ENCODE measurements around the gene SLC25A12.
A peak's percentile ranks its signal among the peaks of the same experiment; 100 is the strongest.
"Not testable (repeated sequence)": the region's sequence is repeated elsewhere in the genome, so short reads cannot be mapped to it uniquely, and the experiment has no call there.

Gene SLC25A12

GRCh38 chr2:171893824-171894611 is at the start of gene SLC25A12:
TSS of gene SLC25A12 (minus strand) at chr2:171894244. CDS start at chr2:171894214, 30 bp downstream.
- DNase-seq, result peak; percentile 64

GRCh38 chr2:171941316-171941699 is 47.3 kb upstream of the SLC25A12 start:
- no peak for DNase-seq

GRCh38 chr2:171939743-171940071 is 45.7 kb upstream of the SLC25A12 start:
- DNase-seq, result no peak

GRCh38 chr2:171939058-171939742 is 45.2 kb upstream of the SLC25A12 start:
- no peak for DNase-seq

- DNase-seq, result no peak
Measured at GRCh38 chr2:171930385-171930784, 36.3 kb upstream of the SLC25A12 start.

GRCh38 chr2:171924170-171924942 is 30.3 kb upstream of the SLC25A12 start:
- DNase-seq, result no peak

GRCh38 chr2:171923206-171923605 is 29.2 kb upstream of the SLC25A12 start:
- DNase-seq, result no peak

- DNase-seq, result peak; percentile 98
Measured at GRCh38 chr2:171922230-171923022, 28.4 kb upstream of the SLC25A12 start, which contains the start of gene HAT1. TSS of gene HAT1 (plus strand) at chr2:171922461. CDS start at chr2:171922501, 40 bp downstream.

GRCh38 chr2:171921970-171922229 is 27.9 kb upstream of the SLC25A12 start:
- no peak for DNase-seq

- no peak for DNase-seq
Measured at GRCh38 chr2:171919453-171919852, 25.4 kb upstream of the SLC25A12 start.

- DNase-seq, result no peak
Measured at GRCh38 chr2:171913517-171913916, 19.5 kb upstream of the SLC25A12 start.

GRCh38 chr2:171910494-171910893 is 16.4 kb upstream of the SLC25A12 start:
- no peak for DNase-seq

- no peak for DNase-seq
Measured at GRCh38 chr2:171909266-171909665, 15.2 kb upstream of the SLC25A12 start.

- DNase-seq, result no peak
Measured at GRCh38 chr2:171908235-171908634, 14.2 kb upstream of the SLC25A12 start.

- DNase-seq, result no peak
Measured at GRCh38 chr2:171902840-171903420, 8.9 kb upstream of the SLC25A12 start.

- DNase-seq, result not testable (repeated sequence)
Measured at GRCh38 chr2:171899623-171900282, 5.7 kb upstream of the SLC25A12 start.

GRCh38 chr2:171895786-171896185 is 1.7 kb upstream of the SLC25A12 start:
- DNase-seq, result no peak

GRCh38 chr2:171894612-171894947 is 536 bp upstream of the SLC25A12 start:
- no peak for DNase-seq

GRCh38 chr2:171893196-171893823 is 734 bp downstream of the SLC25A12 start:
- DNase-seq, result no peak

- DNase-seq, result no peak
Measured at GRCh38 chr2:171889808-171890207, 4.2 kb downstream of the SLC25A12 start.

GRCh38 chr2:171889333-171889732 is 4.7 kb downstream of the SLC25A12 start:
- DNase-seq, result no peak

All from CD4-positive, alpha-beta T cell treated with Interleukin-17A for 1 hour (primary cell).